ENCODE results near the gene SCP2.
"Not testable (repeated sequence)": the region's sequence is repeated elsewhere in the genome, so short reads cannot be mapped to it uniquely, and the experiment has no call there.

SCP2 gene

GRCh38 chr1:52943876-52944416, 16.9 kb downstream of the SCP2 start:
- no peak overlapping the region for H3K4me3 ChIP-seq (ENCODE audit: low read length)
- DNase-seq (ENCODE audit: low read depth), result no peak
- no peak for TF ChIP-seq CTCF (conservative IDR thresholded peaks at IDR 0.05; ENCODE audit: low read depth, low read length)

GRCh38 chr1:52944566-52944965, 17.5 kb downstream of the SCP2 start:
- DNase-seq (ENCODE audit: low read depth), result no peak
- H3K4me3 ChIP-seq (ENCODE audit: low read length), result no peak overlapping the region
- no peak for TF ChIP-seq CTCF (conservative IDR thresholded peaks at IDR 0.05; ENCODE audit: low read depth, low read length)

- TF ChIP-seq CTCF (conservative IDR thresholded peaks at IDR 0.05; ENCODE audit: low read depth, low read length), result no peak
- H3K4me3 ChIP-seq (ENCODE audit: low read length), result no peak overlapping the region
- DNase-seq (ENCODE audit: low read depth), result no peak
Observed at GRCh38 chr1:52947490-52947889, 20.4 kb downstream of the SCP2 start.

GRCh38 chr1:52949602-52950001, 22.5 kb downstream of the SCP2 start:
- DNase-seq (ENCODE audit: low read depth); H3K4me3 ChIP-seq (ENCODE audit: low read length): not testable (repeated sequence)

GRCh38 chr1:52952112-52952511, 25.0 kb downstream of the SCP2 start:
- no peak for TF ChIP-seq CTCF (conservative IDR thresholded peaks at IDR 0.05; ENCODE audit: low read depth, low read length)
- DNase-seq (ENCODE audit: low read depth), result no peak
- H3K4me3 ChIP-seq (ENCODE audit: low read length), result no peak overlapping the region

- peak; percentile 24 for DNase-seq (ENCODE audit: low read depth)
- no peak for TF ChIP-seq CTCF (conservative IDR thresholded peaks at IDR 0.05; ENCODE audit: low read depth, low read length)
- no peak overlapping the region for H3K4me3 ChIP-seq (ENCODE audit: low read length)
Observed at GRCh38 chr1:52955129-52955970, 28.3 kb downstream of the SCP2 start.

- no peak for DNase-seq (ENCODE audit: low read depth)
- H3K4me3 ChIP-seq (ENCODE audit: low read length), result no peak overlapping the region
- TF ChIP-seq CTCF (conservative IDR thresholded peaks at IDR 0.05; ENCODE audit: low read depth, low read length), result no peak
Observed at GRCh38 chr1:52963101-52963500, 36.0 kb downstream of the SCP2 start.

Data from retinal pigment epithelial cell (primary cell).